Activated CD8-positive, alpha-beta memory T cell treated with anti-CD3 and anti-CD28 coated beads, Interleukin-2, amount 10 ng/mL, durations not matched to agents 7 days and 5 days (primary cell): ENCODE measurements around the gene GATA2. TPM values are rescaled to one million over a fixed set of nuclear protein-coding genes. Genes with fewer than 3 reads are reported as not detected.
A peak's percentile ranks its signal among the peaks of the same experiment; 100 is the strongest.

Source experiments
- ATAC-seq: fragments of 150-1000 bp; cut with Tn5 transposase; one replicate; pipeline ENCODE4 v1.10.0; 2021; ENCODE audit warnings: moderate library complexity
- CTCF ChIA-PET: fragments of 350-600 bp; sonication (Branson Sonifier 250); formaldehyde crosslinking; loops from one replicate; lab custom pipeline; 2021; ENCODE audit warnings: antibody characterized with exemption; lab: Charles Lee
- DNase-seq: peaks from one replicate; pipeline ENCODE4 v3.0.0-alpha.2; 2020
- H3K27ac Mint-ChIP-seq: one replicate; pipeline ENCODE4 v1.8.0; 2021; ENCODE audit warnings: mild to moderate bottlenecking, mixed read lengths
- H3K27me3 Mint-ChIP-seq: one replicate; pipeline ENCODE4 v1.8.0; 2021; ENCODE audit warnings: mixed read lengths
- H3K36me3 Mint-ChIP-seq: one replicate; pipeline ENCODE4 v1.8.0; 2021; ENCODE audit warnings: mild to moderate bottlenecking, mixed read lengths
- H3K4me1 Mint-ChIP-seq: one replicate; pipeline ENCODE4 v1.8.0; 2021; ENCODE audit warnings: mixed read lengths
- H3K4me3 Mint-ChIP-seq: one replicate; pipeline ENCODE4 v1.8.0; 2021; ENCODE audit warnings: mild to moderate bottlenecking, moderate library complexity, mixed read lengths
- H3K9me3 Mint-ChIP-seq: one replicate; pipeline ENCODE4 v1.8.0; 2022; ENCODE audit warnings: low read depth, mixed read lengths
- total RNA-seq, 2 experiments: library from RNA; stranded (reverse); gene quantifications; one replicate each; pipeline ENCODE4 v1.2.3, GENCODE V29; 2021

The GATA2 gene
- total RNA-seq, 2 experiments from 2014 or later = 0.28 TPM; not detected in 1

DNA sequence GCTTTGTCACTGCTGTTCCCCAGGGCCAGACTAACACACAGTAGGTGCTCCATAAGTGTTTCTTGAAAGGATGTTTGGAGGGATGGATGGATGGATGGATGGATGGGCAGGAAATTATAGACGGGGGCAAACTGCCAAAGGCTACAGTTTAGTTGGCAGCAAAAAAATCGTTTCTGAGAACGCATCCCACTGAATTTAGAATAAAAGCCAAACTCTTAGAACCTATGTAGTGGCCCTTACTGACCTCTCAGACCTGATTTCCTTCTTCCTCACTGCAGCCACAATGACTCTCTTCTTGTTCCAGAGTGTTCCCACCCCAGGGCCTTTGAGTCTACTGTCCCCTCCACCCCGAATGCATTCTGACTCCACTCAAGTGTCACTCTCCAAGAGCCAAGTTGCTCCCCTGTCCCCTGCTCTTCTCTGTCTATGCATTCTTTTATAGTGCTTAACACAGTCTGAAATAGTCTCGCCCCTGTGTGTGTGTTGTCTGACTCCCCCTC lies 5.2 kb upstream of the GATA2 start:
- H3K4me1 Mint-ChIP-seq = peaks cover 6% of the 10 kb centered on the region
- ATAC-seq (no peak), DNase-seq (no peak)
- no peak overlapping the region for H3K27ac Mint-ChIP-seq
- no peaks in the 10 kb centered on the region for H3K36me3 Mint-ChIP-seq
- H3K9me3 Mint-ChIP-seq = no peaks in the 10 kb centered on the region
- CTCF ChIA-PET = interaction anchor here (0.7 to 1.6 kb wide), 10 partner anchors 9 to 403 kb away, joined by 3 to 15 read pairs (median 4); no protein-coding TSS in a partner anchor
- peaks cover 72% of the 10 kb centered on the region for H3K27me3 Mint-ChIP-seq
- peak overlapping the region; percentile 16 for H3K4me3 Mint-ChIP-seq

DNA sequence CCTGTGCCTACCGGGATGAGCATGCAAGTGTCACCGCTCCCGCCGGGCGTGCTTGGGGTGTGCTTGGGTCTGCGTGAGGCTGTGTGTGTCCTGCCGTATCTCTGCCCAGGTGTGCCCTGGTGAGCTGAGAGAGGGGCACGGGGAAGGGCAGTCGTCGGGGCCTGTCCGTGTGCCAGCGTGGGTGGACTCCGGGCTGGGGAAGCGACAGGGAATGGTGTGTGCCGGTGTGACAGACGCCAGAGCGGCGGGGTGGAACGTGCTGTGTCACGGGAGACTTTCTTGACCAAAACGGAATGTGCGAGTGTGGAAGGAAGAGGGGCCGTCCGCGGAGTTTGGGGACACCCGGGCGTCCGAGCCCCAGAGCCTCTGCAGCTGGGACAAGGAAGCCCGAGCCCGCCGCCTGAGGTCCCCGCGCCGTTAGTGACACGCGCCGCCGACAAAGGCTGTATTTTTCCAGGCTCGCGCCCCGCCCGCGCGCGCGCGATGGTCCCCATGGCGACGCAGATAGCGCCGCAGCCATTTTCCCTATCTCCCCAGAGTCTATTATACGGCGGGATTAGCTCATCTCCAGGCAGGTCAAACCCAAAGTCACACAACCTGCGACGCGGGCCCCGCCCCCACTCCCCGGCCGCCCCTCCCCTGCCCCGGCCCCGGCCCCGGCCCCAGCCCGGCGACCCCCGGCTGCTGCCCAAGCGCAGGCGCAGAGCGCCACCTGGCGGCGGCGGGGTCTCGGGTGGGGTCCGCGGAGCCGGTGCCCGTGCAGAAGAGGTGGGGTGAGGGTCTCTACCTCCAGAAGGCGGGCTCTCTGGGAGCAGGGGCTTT lies 4.5 kb upstream of the GATA2 start:
- H3K4me3 Mint-ChIP-seq = peak overlapping the region; percentile 46
- H3K27me3 Mint-ChIP-seq = peaks cover 76% of the 10 kb centered on the region
- peaks cover 6% of the 10 kb centered on the region for H3K4me1 Mint-ChIP-seq
- no peak overlapping the region for H3K27ac Mint-ChIP-seq
- CTCF ChIA-PET = interaction anchor here (0.6 to 1.4 kb wide), 13 partner anchors 8 to 402 kb away, joined by 3 to 13 read pairs (median 4); no protein-coding TSS in a partner anchor
- DNase-seq (peak; percentile 67), ATAC-seq (peak; percentile 75)
- no peaks in the 10 kb centered on the region for H3K9me3 Mint-ChIP-seq
- H3K36me3 Mint-ChIP-seq = no peaks in the 10 kb centered on the region

DNA sequence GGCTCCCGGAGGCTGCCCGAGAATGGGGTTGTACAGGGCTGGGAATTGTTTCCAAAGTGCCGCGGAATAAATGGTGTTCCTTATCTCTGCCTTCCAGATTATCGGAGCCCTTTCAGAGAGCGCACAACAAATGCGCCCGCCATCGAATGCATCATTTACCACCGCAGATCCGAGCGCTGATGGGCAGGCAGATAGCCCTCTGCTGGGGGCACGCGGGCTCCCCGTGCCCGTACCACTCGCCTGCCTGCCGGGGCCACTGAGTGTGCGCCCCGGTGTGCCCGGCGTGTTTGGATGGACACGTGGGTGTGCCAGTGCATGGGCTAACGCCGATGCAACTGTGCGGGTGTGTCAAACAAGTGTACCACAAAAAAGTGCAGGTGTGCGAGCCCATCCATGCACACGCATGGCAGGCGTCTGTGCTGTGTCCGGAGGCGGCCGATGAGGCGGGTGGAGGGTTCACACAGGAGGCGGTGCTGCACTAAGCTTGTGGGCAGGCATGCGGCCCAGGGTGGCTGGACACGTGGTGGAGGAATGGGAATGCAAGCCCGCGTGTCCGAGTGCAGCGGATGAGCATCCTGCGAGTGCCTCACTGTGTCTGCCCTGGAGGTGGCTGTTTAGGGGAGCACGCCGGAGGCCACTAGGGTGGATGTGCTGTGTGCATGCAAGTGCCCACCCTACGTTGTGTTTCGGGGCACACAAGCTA lies 3.8 kb upstream of the GATA2 start:
- Mint-ChIP-seq H3K27me3 (peaks cover 74% of the 10 kb centered on the region), H3K4me3 (peak overlapping the region; percentile 46), H3K36me3 (no peaks in the 10 kb centered on the region), H3K4me1 (peaks cover 9% of the 10 kb centered on the region), H3K9me3 (no peaks in the 10 kb centered on the region), H3K27ac (no peak overlapping the region)
- no peak for ATAC-seq
- CTCF ChIA-PET = interaction anchor here (0.6 to 1.4 kb wide), 8 partner anchors 8 to 401 kb away, joined by 3 to 6 read pairs (median 4); no protein-coding TSS in a partner anchor
- DNase-seq = no peak

DNA sequence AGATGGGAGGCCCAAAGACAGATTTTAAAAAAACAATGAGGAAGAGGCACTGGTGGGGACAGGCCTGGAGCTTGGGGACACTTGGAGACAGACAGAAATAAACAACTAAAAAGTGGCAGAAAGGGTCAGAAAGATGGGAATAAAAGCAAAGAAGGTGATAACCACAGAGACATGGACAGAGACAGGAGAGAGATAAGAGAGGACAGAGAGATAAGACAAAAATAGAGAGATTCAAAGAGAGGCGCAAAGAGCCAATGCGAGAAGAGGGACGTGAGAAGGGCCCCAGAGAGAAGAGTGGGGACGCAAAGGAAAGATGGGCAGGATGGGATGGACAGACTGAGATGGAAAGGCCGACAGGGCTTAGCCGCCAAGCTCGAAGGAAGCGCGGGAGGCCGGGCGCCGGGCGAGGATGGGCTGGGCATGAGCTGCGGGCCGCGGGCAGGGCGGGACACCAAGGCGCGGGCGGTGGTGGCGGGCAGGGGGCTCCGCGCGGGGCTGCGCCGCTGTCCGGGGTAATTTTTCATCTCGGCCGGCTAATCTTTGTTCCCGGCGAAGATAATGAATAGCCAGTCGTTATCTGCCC lies 3.1 kb upstream of the GATA2 start:
- no peak for ATAC-seq
- H3K4me3 Mint-ChIP-seq = peak overlapping the region; percentile 17
- no peak for DNase-seq

DNA sequence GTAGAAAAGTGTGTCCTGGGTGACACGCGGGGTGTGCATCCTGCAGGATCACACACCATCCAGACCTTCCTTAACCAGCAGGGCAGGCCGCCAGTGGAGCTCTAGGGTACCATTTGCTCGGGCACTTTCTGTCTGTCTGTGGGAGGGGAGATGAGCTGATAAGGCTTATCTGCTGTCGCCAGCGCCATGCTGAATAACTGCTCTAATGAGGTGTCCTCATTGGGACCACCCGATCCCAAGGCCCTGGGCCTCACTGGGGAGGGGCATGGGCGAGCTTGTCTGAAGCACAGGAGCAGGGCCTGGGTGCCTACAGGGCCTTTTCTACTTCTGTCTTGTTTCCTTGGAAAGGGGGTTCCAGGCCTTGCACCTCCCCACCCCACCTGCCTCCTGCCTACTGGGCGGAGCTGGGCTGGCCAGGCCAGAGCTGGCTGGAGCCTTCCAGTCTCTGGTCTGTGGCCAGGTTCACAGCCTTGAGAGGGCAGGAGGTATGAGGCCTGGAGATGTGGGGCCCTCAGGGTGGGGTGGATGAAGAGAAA lies 2.5 kb upstream of the GATA2 start:
- no peak overlapping the region for H3K27ac Mint-ChIP-seq
- CTCF ChIA-PET = interaction anchor here (1.1 to 1.4 kb wide), 2 partner anchors 113 to 122 kb away, joined by 3 read pairs; no protein-coding TSS in a partner anchor

More for the DNA sequence above, 3.1 kb upstream of the GATA2 start:
- peaks cover 9% of the 10 kb centered on the region for H3K4me1 Mint-ChIP-seq
- no peaks in the 10 kb centered on the region for H3K36me3 Mint-ChIP-seq
- H3K27me3 Mint-ChIP-seq = peaks cover 78% of the 10 kb centered on the region
- no peaks in the 10 kb centered on the region for H3K9me3 Mint-ChIP-seq
- CTCF ChIA-PET = interaction anchor here (1.4 kb wide), 1 partner anchor 122 kb away, joined by 3 read pairs; no protein-coding TSS in a partner anchor
- H3K27ac Mint-ChIP-seq = no peak overlapping the region

DNA sequence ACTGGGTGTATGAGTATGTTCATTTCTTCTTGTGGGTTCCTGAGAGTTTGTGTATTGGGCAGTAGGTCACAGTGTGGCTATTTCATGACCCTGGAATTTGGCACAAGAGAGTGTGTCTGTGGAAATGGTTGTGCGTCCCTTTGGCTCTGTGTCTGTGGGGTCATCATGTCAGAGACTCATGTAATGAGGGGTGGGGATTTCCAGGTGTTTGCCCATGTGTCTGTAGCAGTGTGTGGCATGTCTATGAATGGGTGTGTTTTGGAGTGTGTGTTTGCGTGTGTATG lies 1.3 kb upstream of the GATA2 start:
- ATAC-seq (no peak), DNase-seq (no peak)
- Mint-ChIP-seq H3K27ac (no peak overlapping the region), H3K36me3 (no peaks in the 10 kb centered on the region), H3K27me3 (peaks cover 79% of the 10 kb centered on the region), H3K4me1 (peaks cover 17% of the 10 kb centered on the region), H3K9me3 (no peaks in the 10 kb centered on the region), H3K4me3 (no peak overlapping the region)
- CTCF ChIA-PET = no interaction called here

More for the DNA sequence above, 2.5 kb upstream of the GATA2 start:
- peaks cover 9% of the 10 kb centered on the region for H3K4me1 Mint-ChIP-seq
- DNase-seq (no peak), ATAC-seq (no peak)
- no peaks in the 10 kb centered on the region for H3K9me3 Mint-ChIP-seq
- H3K27me3 Mint-ChIP-seq = peaks cover 77% of the 10 kb centered on the region
- H3K4me3 Mint-ChIP-seq = no peak overlapping the region
- H3K36me3 Mint-ChIP-seq = no peaks in the 10 kb centered on the region

DNA sequence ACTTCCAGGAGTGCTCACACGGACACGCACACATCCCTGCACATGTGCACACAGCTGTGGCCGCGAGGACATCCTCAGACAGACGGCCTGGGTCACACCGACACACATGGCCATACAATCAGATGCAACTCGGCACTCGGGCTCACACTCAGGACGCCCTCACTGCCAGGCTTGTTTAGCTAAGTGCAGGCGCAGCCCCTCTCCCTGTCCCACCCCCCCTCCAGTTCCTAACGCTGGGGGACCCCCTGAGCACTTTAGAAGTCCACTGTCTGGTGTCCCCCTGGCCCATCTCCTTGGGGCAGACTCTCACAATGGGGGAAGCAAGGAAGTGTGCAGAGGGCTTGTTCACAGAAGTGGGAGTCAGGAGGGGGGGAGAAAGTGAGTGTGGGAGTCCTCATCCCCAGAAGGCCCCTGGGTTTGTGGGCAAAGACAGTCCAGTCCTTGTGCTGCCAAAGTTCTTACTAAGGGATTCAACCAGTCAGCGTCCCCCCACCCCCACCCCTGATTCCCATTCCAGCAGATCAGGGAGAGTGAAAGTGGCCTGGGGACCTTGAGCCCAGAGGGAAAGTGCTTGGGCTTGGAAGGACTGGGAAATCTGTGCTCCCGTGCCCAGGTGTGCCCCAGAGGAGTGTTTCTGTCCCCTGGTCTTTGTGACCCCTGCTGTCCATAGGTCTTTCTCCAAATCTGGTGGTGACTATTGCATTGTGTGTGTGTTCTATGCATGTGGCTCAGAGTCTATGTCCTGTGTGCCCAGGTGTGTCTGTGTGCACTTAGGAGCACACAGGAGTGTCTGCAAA lies 767 bp upstream of the GATA2 start:
- Mint-ChIP-seq H3K27ac (no peak overlapping the region), H3K4me1 (peaks cover 18% of the 10 kb centered on the region), H3K4me3 (no peak overlapping the region), H3K9me3 (no peaks in the 10 kb centered on the region), H3K27me3 (peaks cover 76% of the 10 kb centered on the region), H3K36me3 (no peaks in the 10 kb centered on the region)
- no peak for ATAC-seq
- DNase-seq = no peak
- CTCF ChIA-PET = no interaction called here

DNA sequence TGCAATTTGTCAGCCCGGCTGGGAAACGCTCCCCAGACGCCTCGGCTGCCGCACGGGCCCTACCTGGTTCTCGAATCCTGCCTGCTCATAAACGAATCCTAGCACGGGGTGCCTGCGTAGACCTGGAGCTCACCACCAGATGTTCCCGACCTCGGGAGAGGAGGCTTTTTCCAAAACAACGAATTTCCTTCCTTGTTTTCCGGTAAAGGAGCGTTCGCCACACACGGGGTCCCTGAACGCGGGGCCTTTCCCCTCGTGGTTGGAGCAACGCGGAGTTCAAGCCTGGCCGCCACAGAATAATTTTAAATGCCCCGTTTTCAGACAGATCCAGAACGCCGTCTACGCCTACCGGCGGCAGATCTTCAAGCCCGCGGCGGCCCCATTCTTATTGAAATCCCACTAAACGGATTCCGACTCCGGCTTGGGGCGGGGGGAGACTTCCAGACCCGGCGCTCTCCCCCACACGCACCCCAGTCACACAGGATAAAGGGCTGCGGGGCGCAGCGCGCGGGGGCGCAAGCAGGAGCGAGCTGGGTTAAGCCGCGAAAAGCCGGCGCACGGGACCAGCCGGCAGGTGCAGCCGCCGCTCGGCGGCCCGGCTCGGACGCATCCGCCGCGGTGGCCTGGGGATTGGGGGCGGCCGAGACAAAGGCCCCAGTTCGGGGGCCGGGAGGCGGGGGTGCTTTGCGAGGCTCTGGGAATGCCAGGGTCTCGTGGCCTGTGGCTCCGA lies 895 bp downstream of the GATA2 start:
- Mint-ChIP-seq H3K27ac (peak overlapping the region; percentile 46), H3K27me3 (peaks cover 76% of the 10 kb centered on the region), H3K9me3 (no peaks in the 10 kb centered on the region), H3K4me3 (no peak overlapping the region), H3K36me3 (no peaks in the 10 kb centered on the region), H3K4me1 (peaks cover 22% of the 10 kb centered on the region)
- DNase-seq = no peak
- no peak for ATAC-seq
- CTCF ChIA-PET = interaction anchor here (1.4 to 2.7 kb wide), 2 partner anchors 64 to 117 kb away, joined by 3 to 10 read pairs; no protein-coding TSS in a partner anchor

DNA sequence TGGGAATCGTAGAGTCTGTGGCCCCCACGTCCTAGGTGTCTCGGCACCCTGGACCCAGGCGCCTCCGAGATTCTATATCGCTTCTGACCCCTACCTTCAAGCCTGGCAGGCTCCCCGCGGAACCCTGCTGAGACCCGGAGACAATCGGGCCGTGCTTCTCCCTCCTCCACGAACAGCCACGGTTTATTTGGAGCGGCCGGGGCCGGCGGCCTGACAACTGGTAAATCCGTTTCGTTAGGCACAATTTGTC lies 1.4 kb downstream of the GATA2 start:
- Mint-ChIP-seq H3K4me1 (peaks cover 22% of the 10 kb centered on the region), H3K36me3 (no peaks in the 10 kb centered on the region), H3K9me3 (no peaks in the 10 kb centered on the region), H3K4me3 (no peak overlapping the region), H3K27me3 (peaks cover 78% of the 10 kb centered on the region), H3K27ac (peak overlapping the region; percentile 46)
- no peak for ATAC-seq
- CTCF ChIA-PET = interaction anchor here (2.7 kb wide), 1 partner anchor 117 kb away, joined by 10 read pairs; no protein-coding TSS in a partner anchor
- DNase-seq = no peak

DNA sequence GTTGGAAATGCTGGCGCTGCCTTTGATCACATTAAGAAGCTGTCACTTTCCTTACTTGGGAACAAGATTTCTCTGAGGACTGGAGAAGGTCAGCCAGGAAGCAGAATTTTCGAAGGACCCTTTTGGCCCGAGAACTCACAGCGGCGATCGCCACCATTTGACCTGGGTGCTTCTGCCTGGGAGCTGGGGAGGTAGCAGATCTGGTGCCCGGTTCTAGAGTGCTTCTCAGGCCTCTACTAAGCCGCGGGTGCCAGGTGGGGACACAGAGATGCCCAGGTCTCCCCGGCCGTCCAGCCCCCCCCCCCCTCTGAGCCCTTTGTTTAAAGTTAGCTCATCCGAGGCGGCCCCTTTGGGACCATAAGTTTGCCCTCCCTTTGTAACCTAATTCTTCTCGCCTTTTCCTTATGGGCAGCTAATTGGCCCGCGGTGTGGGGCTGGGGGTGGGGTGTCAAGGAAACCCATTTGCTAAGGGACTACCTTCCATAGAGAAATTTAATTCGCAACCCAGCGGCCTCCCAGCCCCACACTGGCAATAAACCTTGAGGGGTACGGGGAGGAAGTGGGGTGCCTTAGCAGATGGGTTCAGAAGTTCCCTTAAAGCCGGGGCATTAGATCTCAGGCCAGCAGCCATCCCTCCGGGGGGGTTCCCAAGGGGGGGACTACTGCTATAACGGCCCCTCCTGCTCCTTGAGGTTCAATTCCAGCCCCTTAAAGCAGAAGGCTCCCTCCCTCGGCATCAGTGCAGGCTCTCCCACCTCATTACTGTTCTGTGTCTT lies 1.9 kb downstream of the GATA2 start:
- CTCF ChIA-PET = interaction anchor here (1.1 to 2.7 kb wide), 2 partner anchors 8 to 118 kb away, joined by 3 to 10 read pairs; no protein-coding TSS in a partner anchor
- Mint-ChIP-seq H3K4me1 (peaks cover 22% of the 10 kb centered on the region), H3K27me3 (peaks cover 81% of the 10 kb centered on the region), H3K36me3 (no peaks in the 10 kb centered on the region), H3K4me3 (no peak overlapping the region), H3K9me3 (no peaks in the 10 kb centered on the region), H3K27ac (peak overlapping the region; percentile 46)
- ATAC-seq (no peak), DNase-seq (no peak)

DNA sequence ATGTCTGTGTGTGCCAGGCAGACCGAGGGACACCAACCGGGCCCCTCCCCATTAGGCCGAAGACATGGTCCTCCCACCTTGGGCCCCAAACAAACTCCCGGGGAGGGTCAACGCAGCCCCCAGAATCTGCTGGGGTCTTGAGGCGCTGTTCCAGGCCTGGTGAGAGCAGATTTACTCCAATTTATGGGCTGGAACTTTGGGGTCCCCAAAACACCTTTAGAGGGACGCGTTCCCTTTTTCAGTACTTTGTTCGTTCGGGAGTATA lies 2.4 kb downstream of the GATA2 start:
- H3K4me3 Mint-ChIP-seq = no peak overlapping the region
- no peak for DNase-seq
- CTCF ChIA-PET = interaction anchor here (1.1 to 2.7 kb wide), 3 partner anchors 9 to 118 kb away, joined by 3 to 10 read pairs (median 4); no protein-coding TSS in a partner anchor
- H3K36me3 Mint-ChIP-seq = no peaks in the 10 kb centered on the region
- no peaks in the 10 kb centered on the region for H3K9me3 Mint-ChIP-seq
- H3K27ac Mint-ChIP-seq = no peak overlapping the region
- ATAC-seq = no peak
- peaks cover 80% of the 10 kb centered on the region for H3K27me3 Mint-ChIP-seq
- peaks cover 19% of the 10 kb centered on the region for H3K4me1 Mint-ChIP-seq
